Activated CD4-positive, CD25-positive, alpha-beta regulatory T cell (primary cell): Measurements from ENCODE around the gene RNF183.
A peak's percentile ranks its signal among the peaks of the same experiment; 100 is the strongest.
"Not testable (repeated sequence)": the region's sequence is repeated elsewhere in the genome, so short reads cannot be mapped to it uniquely, and the experiment has no call there.

ENCODE experiments used
- DNase-seq, 4 experiments: peaks; one replicate each; lab custom pipeline; 2025; lab: John Stamatoyannopoulos, UW

The RNF183 gene

GRCh38 chr9:113316030-113316429, 12.9 kb upstream of the RNF183 start:
- no peak for DNase-seq

DNA sequence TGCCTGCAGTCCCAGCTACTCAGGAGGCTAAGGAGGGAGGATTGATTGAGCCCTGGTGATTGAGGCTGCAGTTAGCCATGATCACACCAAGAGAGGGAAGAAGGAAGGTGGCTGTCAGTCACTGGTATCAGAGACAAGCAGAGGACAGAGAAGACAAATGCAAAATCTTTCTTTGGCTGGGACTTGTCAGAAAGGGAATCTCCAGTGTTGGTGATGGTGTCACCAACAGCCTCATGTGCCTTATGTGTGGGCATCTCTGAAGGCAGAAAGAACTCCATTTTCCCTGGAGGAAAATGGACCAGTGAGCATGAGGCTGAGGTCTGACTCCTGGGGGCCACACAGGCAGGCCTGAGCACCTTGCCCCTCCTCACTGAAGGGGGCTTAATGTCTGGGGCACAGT, 12.1 kb upstream of the RNF183 start:
- DNase-seq: no peak

- DNase-seq: no peak
Observed at GRCh38 chr9:113313261-113313660, 10.1 kb upstream of the RNF183 start.

GRCh38 chr9:113311961-113312360, 8.8 kb upstream of the RNF183 start:
- DNase-seq: no peak

GRCh38 chr9:113310538-113310937, 7.4 kb upstream of the RNF183 start:
- DNase-seq: no peak

DNA sequence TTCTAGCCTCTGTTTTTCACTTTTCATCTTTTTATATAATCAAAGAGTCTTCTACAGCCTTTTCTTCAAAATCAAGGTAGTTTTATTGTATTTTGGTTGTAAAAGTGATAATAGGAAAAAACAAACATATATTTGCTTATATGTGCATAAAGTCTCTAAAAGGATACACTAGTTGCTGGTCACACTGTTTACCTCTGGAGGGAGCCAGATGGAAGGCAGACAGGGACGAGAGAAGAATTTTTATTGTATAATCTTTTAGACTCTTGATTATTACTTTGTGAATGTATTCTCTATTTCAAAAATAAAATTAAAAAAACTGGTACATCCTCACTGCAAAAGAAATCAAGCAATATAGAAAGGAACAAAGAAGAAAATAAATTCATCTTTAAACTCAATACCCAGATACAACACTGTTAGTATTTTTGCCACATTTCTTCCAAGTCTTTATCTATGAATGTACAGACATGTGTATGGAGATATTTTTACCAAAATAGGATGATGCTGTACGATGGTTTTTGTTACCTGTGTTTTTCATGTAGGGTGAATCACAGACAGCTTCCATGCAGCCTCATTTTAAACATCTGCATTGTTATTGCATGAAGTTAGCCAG, 6.1 kb upstream of the RNF183 start:
- no peak for DNase-seq

DNA sequence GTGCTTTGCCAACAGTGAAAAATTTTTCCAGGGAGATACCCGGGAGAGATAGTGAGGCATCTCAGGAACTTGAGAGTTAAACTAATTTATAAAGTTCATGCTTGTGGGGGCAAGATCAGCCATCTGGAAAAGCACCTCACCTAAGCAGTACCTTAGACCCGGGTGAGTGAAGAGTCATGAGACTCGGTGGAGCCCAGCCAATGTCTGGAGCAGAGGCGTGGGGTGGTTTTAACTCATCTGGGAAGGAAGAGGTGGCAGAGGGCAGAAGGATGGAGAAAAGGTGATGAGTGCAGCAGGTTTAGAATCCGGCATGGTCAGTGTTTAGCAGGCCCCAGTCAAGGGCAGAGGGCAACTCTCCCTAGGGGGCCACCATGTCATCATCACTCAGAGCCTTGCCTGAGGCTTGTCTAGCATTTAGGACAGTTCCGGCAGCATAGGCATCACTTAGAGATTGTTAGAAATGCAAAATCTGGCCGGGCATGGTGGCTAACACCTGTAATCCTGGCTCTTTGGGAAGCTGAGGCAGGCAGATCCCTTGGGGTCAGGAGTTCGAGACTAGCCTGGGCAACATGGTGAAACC, 4.3 kb upstream of the RNF183 start:
- DNase-seq: no peak

- no peak for DNase-seq
Observed at GRCh38 chr9:113306566-113306965, 3.4 kb upstream of the RNF183 start.

DNA sequence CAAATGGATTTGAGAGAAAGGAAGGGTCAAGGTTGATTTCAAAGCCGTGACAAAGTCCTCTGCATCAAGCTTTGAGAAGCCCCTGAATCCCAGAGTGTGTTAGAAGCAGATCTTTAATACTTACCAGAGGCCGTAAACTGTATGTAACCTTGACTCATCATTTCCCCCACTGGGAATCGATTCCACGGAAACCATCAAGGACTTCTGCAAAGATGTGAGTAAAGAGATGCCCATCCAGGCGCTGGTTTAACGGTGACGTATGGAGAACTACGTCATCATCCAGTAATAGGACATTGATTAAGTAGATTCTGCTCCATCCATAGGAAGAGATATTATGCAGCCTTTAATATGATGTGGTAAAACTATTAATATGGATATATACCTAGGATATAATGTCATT, 1.6 kb downstream of the RNF183 start:
- DNase-seq: no peak

DNA sequence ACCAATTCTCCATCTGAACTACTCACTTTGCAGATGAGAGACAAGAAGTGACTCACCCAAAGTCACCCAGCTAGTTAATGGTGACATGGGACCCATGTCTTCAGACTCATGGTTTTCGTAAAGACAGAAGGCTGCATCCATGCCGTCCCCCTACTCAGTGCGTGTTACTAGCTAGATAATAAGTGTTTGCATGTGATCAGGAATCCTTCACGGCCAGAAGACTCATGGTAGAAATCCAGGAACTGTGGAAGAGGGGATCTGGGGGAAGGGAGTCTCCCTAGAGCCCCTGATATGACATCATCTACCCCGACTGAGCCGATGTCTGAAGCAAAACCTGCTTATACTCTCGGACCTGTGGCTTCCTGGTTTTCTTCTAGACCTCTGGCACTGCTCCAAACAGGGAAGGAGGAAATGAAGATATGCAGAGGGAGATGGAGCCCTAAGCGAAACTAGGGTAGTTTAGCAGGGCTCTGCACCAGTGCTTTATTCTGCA, 3.3 kb downstream of the RNF183 start:
- DNase-seq: no peak

- DNase-seq: no peak
Observed at GRCh38 chr9:113298924-113299770, 4.0 kb downstream of the RNF183 start.

- no peak for DNase-seq
Observed at GRCh38 chr9:113298311-113298710, 4.9 kb downstream of the RNF183 start.

DNA sequence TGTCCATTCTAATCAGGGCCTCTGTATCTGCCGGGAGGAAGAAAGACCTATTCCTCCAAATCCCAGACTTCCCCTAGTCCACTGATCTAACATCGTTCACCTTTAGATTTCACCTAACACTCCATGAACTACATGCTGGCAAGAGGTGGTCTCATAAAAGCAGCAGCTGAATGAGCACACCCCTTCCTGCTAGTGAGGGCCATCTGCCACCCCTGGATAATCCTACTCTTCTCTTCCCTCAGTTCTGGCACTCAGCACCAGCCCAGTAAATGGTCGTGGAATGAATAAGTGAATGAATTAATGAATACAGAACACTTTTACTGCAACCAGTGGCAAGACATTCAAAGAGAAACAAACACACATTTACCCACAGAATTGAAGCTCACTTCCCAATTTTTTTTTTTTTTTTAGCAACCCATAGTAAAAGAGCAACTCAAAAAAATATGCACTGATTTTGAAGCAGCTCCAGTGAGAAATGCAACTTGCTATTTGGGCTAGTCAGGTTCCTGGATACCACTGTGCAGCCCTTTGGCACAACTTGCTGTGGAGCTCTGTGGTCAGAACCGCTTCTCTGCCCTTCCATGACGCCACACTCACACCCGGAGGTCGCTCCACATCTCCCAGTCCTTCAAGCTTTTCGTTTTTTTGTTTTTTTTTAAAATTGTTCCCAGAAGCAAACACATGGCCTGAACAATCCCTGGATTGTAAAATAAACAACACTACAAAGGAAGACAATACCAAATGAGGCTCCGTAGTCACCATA, 6.2 kb downstream of the RNF183 start:
- DNase-seq: no peak

- not testable (repeated sequence) for DNase-seq
Observed at GRCh38 chr9:113296247-113296646, 6.9 kb downstream of the RNF183 start.

GRCh38 chr9:113293285-113293878, 9.8 kb downstream of the RNF183 start:
- no peak for DNase-seq

- DNase-seq: no peak
Observed at GRCh38 chr9:113290052-113290607, 13.0 kb downstream of the RNF183 start.

- no peak for DNase-seq
Observed at GRCh38 chr9:113289091-113289490, 14.1 kb downstream of the RNF183 start.

GRCh38 chr9:113281356-113281755, 21.8 kb downstream of the RNF183 start:
- no peak for DNase-seq

- DNase-seq: no peak
Observed at GRCh38 chr9:113278840-113279239, 24.3 kb downstream of the RNF183 start.

DNA sequence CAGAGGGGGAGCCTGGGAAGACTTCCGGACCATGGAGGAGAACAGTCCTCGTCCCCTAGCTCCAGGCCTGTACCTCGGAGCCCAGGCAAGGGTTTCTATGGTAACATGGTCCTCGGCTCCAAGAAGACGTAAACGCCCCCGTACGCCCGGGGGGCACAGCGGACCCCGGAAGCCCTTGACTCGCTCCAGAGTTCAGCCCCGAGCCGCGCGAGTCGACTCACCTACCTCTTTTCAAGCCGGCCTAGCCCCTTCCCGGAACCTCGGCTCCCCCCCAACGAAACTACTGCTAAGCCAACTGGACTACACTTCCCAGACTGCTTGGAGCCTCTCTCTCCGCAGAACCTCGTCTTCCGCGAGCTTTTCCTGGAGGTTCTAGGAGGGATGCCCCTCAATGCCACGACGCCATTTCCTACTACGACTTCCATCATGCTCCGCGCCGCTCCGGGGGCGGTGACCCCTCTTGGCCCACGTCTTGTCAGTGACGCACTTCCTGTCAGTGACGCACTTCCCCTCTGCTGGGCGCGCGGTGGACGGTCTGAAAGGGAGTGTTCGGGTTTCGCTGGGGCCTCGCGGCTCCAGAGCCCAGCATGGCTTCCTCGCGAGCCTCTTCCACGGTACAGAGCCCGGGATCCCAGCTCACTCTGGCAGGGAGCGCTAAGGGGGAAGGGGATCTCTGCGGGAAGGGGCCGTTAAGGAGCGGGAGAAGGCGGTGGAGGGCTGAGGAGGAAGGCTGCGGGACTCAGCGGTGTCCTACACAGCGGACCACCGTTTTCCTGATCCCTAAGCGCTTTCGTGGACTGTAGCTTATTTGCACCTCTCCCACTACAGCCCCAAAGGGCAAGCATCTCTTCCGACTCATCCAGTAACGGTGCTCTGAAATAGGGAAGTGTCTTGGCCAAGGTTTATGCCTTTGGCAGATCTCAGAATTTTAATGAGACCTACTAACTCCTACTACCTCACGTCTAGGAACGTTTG, 27.7 kb downstream of the RNF183 start, which contains the start of the genes CDC26 and PRPF4:
TSS of gene CDC26 (minus strand) at position 416 of the 975 bp plus-strand sequence. CDS start 3,065 bp downstream, outside the sequence.
TSS of gene PRPF4 (plus strand) at position 502 of the 975 bp plus-strand sequence. CDS start at position 588, 86 bp downstream.
- peak; percentile 83 to 93 (median 88) for DNase-seq
